ENCODE data around the gene F12. TPM values are rescaled to one million over a fixed set of nuclear protein-coding genes. Genes with fewer than 3 reads are reported as not detected.

The F12 gene
- 3.0 and 7.9 TPM in 2 replicates for total RNA-seq

DNA sequence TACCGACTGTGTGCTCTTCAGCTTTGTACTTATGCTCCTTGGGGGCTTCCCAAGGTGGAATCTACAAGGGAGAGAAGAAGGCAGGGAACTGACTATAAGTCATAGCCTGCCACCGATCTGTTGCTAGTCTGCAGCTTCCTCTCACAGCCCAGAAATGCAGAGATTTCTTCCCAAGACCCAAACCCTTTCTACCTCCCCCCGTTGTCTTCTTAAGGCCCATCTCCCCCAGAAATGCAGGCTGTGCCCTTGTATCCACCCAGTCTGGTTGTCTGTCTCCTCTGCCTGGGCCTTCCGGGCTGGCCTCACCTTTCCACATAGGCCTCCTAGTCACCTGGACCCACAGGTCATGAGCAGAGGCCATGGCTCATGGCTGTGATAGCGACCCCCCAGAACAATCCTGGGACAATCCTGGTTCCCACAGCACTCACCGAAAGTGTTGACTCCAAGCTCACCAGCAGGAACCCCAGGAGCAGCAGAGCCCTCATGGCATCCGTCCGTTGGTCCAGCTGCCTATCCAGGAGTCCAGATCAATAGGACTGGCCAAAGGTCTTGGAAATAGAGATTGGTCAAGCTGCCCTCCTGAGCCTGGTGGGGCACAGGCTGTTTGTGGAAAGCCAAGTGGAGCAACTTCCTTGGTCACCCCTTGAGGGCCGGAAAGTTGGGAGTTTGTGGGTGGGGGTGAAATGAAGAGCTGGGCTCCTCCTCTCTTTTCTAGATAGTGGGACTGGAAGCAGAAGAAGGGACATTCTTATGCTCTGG is at the start of gene F12:
TSS of gene F12 (minus strand) at position 522 of the 759 bp plus-strand sequence. CDS start at position 485, 37 bp downstream.

DNA sequence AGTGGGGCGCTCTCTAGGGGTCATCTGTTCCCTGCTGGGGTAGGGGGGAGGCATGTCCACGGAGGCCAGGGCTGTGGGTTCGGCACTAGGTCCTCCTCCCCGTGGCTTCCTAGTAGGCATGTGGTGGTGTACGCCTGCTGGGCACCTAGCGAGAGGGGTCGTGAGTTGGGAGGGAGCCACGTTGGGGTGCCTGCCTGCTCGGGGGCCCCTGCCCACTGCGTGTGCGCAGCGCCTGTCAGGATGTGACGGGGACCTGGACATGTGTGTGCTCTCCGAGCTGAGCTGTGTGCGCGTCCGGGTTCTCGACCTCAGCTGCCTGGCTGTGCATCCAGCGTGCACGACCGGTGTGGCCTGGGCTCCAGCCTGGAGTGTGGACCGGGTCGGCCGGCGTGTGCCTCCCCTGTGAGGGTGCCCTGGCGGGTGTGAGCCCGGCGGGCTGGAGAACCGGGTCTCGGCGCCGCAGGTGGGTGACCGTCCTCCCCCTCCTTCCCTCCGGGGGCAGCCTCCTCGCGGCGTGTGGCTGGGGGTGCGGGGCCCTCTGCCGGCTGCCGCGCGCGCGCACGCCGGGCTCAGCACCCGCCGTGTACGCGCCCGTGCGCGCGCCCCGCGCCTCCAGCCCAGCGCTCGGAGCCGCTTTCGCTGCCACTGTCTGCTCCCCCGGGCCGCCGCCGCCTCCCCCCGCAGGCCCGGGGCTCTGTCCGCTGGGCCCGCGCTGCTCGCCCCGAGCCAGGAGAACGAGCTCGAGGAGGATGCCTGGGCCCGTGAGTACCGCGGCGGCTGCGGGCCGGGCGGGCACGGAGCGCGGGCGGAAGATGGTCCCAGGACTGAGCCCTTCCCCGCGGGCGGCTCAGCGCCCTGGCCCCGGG is 37.1 kb upstream of the F12 start, which contains the start of gene PRR7:
TSS of gene PRR7 (plus strand) at position 615 of the 866 bp plus-strand sequence. CDS start 8,254 bp downstream, outside the sequence.

DNA sequence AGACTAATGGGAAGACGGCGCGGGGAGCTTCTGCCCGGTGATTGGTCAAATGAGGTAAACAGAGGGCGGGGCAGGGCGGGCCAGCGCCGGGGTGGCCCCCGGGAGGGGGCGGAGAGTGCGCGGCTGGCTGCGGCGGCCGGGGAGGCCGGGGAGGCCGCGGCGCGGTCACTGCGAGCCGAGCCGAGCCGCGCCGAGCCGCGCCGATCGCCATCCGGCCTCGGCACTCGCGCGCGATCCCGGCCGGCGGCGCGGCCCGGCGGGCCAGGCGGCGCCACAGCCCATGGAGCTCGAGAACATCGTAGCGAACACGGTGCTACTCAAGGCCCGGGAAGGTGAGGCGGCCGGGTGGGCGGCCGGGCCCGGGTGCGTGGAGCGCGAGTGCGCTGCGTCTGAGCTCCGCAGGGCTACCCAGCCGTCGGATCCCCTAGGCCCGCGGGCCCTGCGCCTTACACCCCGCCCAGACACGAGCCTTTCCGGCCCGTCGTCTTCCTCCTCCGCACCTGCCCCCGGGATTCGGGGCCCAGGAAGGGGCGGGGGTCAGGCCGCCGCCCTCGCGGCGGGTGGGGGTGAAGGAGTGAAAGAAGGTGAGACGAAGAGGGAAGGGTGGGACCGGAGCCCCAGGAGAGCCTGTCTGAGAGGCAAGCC is 17.3 kb upstream of the F12 start, which contains the start of gene GRK6:
TSS of gene GRK6 (plus strand) at position 111 of the 645 bp plus-strand sequence. CDS start at position 281, 170 bp downstream.

DNA sequence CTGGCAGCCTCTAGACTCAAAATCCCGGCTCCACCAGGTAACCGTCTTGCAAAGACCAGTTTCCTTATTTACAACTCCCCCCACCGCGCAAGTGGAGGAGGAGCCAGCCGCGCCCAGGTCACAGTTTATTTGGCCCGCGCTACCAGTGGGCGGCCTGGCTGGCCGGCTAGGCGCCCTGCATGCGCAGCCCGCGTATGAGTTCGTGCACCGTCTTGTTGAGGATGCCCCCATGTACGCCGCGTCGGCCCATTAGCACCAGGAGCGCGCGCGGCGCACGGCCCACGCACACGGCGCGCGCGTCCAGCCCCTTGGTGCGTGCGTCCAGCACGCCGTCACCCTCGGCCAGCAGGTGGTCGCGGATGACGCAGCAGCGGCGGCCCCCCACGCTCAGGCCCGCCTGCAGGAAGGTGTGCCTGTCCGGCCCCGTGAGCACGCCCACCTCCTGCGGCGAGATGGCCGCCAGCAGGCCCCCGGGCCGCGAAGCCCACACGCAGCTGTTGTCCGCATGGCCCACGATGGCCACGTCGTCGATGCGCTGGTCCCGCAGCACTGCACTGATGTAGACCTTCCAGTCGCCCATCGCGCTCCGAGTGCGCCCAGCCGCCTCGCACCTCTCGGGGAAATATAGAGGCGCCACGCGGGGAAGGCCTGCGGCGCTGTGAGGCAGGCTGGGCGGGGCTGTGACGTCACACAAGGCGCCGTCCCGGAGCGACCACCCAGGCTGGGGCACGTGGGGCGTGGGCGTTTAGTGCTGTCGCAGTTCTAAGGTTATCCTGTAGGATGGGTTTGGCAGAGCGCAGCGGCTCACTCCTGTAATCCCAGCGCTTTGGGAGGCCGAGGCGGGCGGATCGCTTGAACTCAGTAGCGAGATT is 9.1 kb downstream of the F12 start, which contains the start of gene PFN3:
TSS of gene PFN3 (minus strand) at position 665 of the 872 bp plus-strand sequence. CDS start at position 580, 85 bp downstream.

DNA sequence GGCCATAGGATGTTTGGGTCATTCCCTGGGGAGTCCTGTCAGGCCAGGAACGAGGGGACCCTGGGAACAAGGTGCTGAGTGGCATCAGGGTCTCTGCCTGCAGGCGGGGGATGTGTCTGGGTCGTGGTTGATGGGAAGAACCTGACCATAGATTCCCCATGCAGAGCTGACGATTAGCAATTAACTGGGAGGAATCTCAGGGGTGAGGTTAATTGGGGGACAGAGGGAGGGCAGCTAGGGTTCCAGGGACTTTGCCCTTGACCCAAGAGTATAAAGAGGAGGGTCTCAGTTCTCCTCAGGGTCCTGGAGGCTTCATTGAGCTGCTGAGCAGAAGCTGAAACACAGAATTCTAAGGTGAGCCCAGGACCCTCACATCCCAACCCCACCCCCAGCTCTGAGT is 25.2 kb downstream of the F12 start, which contains the start of gene SLC34A1:
TSS of gene SLC34A1 (plus strand) at position 301 of the 400 bp plus-strand sequence. CDS start 1,308 bp downstream, outside the sequence.

DNA sequence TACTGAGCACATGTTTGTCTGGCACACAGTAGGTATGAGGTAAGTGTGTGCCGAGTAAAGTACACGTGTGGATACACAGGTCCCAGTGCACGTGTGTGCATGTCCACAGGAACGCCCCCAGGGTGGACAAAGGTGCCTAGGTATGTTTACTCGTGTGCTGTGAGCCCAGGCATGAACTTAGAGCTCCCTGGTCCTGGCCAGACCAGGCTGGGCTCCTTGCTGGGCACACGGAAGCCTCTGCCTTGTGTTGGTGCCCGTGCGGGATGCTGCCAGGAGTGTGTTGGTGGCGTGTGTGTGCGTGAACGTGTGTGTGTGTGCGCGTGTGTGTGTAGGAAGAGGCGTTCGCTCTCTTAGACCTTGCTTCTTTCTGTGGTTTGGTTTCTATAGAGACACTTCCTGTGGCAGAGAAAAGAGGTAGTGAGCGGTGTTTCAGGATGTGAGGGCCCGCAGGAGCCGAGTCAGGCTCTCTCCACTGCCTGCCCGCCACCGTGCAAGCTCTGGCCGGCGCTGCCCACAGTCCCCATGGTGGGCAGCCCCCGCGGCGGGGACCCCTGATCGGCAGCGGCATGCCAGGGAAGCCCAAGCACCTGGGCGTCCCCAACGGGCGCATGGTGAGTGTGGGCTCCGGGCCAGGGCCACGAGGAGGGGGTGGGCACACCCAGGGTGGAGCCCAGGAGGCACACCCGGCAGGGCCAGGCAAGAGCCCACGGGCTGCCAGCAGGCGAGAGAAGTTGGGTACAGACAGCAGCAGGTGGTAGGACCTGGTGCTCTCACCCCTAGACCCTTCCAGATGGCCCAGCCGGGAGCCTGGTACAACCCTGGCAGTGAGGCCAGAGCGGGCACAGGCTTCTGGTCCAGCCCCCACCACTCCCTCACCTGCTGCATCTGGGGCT is 51.7 kb downstream of the F12 start, which contains the start of gene RGS14:
TSS of gene RGS14 (plus strand) at position 466 of the 893 bp plus-strand sequence. CDS start at position 567, 101 bp downstream.

Other genes with a start within 250 kb of the F12 start
- 10.3 and 36.9 TPM in 2 replicates for gene RAB24, start 105.8 kb downstream of the F12 start, total RNA-seq
- 49.9 and 145 TPM in 2 replicates for gene PRELID1, start 105.8 kb downstream of the F12 start, total RNA-seq
- 5.1 and 7.9 TPM in 2 replicates for gene MXD3, start 97.7 kb downstream of the F12 start, total RNA-seq
- gene LMAN2, start 57.9 kb downstream of the F12 start, total RNA-seq = 281 and 306 TPM in 2 replicates
- gene RGS14, start 51.6 kb downstream of the F12 start, total RNA-seq = 11.5 and 17.3 TPM in 2 replicates
- gene SLC34A1, start 25.1 kb downstream of the F12 start, total RNA-seq = 0.11 and 0.39 TPM in 2 replicates
- gene PFN3, start 8.9 kb downstream of the F12 start, total RNA-seq = not detected in 2 replicates
- gene GRK6, start 17.1 kb upstream of the F12 start, total RNA-seq = 16.5 and 21.5 TPM in 2 replicates
- gene PRR7, start 37.2 kb upstream of the F12 start, total RNA-seq = 0.98 and 1.2 TPM in 2 replicates
- gene DBN1, start 64.1 kb upstream of the F12 start, total RNA-seq = 287 and 442 TPM in 2 replicates
- gene PDLIM7, start 88.0 kb upstream of the F12 start, total RNA-seq = 96.6 and 243 TPM in 2 replicates
- 1.4 and 3.5 TPM in 2 replicates for gene DOK3, start 100.3 kb upstream of the F12 start, total RNA-seq
- gene DDX41, start 107.4 kb upstream of the F12 start, total RNA-seq = 62.4 and 88.9 TPM in 2 replicates
- 17.5 and 34.9 TPM in 2 replicates for gene FAM193B, start 145.0 kb upstream of the F12 start, total RNA-seq
- 134 and 214 TPM in 2 replicates for gene TMED9, start 182.6 kb upstream of the F12 start, total RNA-seq
- gene B4GALT7, start 190.6 kb upstream of the F12 start, total RNA-seq = 35.7 and 62.7 TPM in 2 replicates